GM12878 (cell line): ENCODE measurements around the gene MAMDC2. TPM values are rescaled to one million over a fixed set of nuclear protein-coding genes. Genes with fewer than 3 reads are reported as not detected.

Experiments
- ATAC-seq: fragments of 200-7000 bp; cut with Tn5 transposase; 3 replicates; pipeline ENCODE4 v1.9.1; 2020; ENCODE audit warnings: mild to moderate bottlenecking, moderate library complexity
- BruUV-seq: library from RNA; stranded (reverse); fragments of 400-500 nt; replicated peaks from 2 replicates; lab custom pipeline; 2021; lab: Mats Ljungman, UMichigan
- CTCF ChIA-PET: fragments of 300-600 bp; sonication (Branson Sonifier 250); formaldehyde crosslinking; extraction: SDS; loops from one replicate; lab custom pipeline; 2021; ENCODE audit warnings: inconsistent platforms; lab: Yijun Ruan, JAX
- POLR2A ChIA-PET: fragments of 350-600 bp; formaldehyde crosslinking; extraction: SDS; loops from one replicate; lab custom pipeline; 2021; ENCODE audit warnings: inconsistent platforms; lab: Charles Lee
- RAD21 ChIA-PET: fragments of 300-600 bp; sonication (Branson Sonifier 250); formaldehyde crosslinking; loops from one replicate; lab custom pipeline; 2023; ENCODE audit warnings: antibody characterized with exemption; ENCODE audit not compliant: unreplicated experiment; lab: Charles Lee
- SMC1A ChIA-PET: fragments of 300-600 bp; sonication (Branson Sonifier 250); formaldehyde crosslinking; loops from one replicate; lab custom pipeline; 2023; ENCODE audit not compliant: unreplicated experiment, uncharacterized antibody; lab: Charles Lee
- DNase-seq: peaks from one replicate; pipeline ENCODE4 v3.0.0-alpha.2; 2011; ENCODE audit warnings: low read depth, low spot score
- FAIRE-seq: peaks from 3 replicates; lab custom pipeline; 2011; peaks lifted over from hg19 to GRCh38; lab: Jason Lieb, UNC
- H2AFZ ChIP-seq: 2 replicates; pipeline ENCODE4 v1.6.0; 2011; ENCODE audit warnings: low read depth, low read length, control low read depth; ENCODE audit not compliant: control insufficient read depth
- H3K27ac ChIP-seq: 2 replicates; pipeline ENCODE4 v1.5.1; 2011; ENCODE audit warnings: control low read depth; ENCODE audit not compliant: control insufficient read depth, insufficient read depth
- H3K27me3 ChIP-seq, 2 experiments: replicated peaks in 1 of 2; 2 replicates each; pipeline versions ENCODE4 v1.6.0 to v1.6.1; 2011; ENCODE audit warnings: low read length in 1 of 2; ENCODE audit not compliant: control insufficient read depth in 2 of 2, insufficient read depth in 2 of 2
- H3K36me3 ChIP-seq, 2 experiments: 2 replicates each; pipeline ENCODE4 v1.5.1; 2011; ENCODE audit warnings: low read length in 1 of 2; ENCODE audit not compliant: control insufficient read depth in 2 of 2, insufficient read depth in 2 of 2
- H3K4me1 ChIP-seq: 2 replicates; pipeline ENCODE4 v1.6.1; 2011; ENCODE audit warnings: mild to moderate bottlenecking, low read length, moderate library complexity, mixed read lengths; ENCODE audit not compliant: control insufficient read depth, insufficient read depth
- H3K4me2 ChIP-seq: 2 replicates; pipeline ENCODE4 v1.6.0; 2011; ENCODE audit warnings: control low read depth; ENCODE audit not compliant: control insufficient read depth, insufficient read depth
- H3K4me3 ChIP-seq: fragments of 200-600 bp; sonication (generic); 2 replicates; pipeline ENCODE4 v1.5.1; 2016
- H3K79me2 ChIP-seq: 2 replicates; pipeline ENCODE4 v1.6.0; 2011; ENCODE audit warnings: low read length; ENCODE audit not compliant: control insufficient read depth, insufficient read depth
- H3K9ac ChIP-seq: 2 replicates; pipeline ENCODE4 v1.8.0; 2011; ENCODE audit warnings: low read length, control low read depth, mixed read lengths; ENCODE audit not compliant: control insufficient read depth, insufficient read depth
- H3K9me3 ChIP-seq: replicated peaks from 3 replicates; pipeline ENCODE4 v1.5.1; 2011; ENCODE audit warnings: mild to moderate bottlenecking, low read length; ENCODE audit not compliant: control insufficient read depth, insufficient read depth
- H4K20me1 ChIP-seq: 2 replicates; pipeline ENCODE4 v1.6.0; 2011; ENCODE audit not compliant: control insufficient read depth, insufficient read depth
- DPF2 ChIP-seq: fragments of 450-650 bp; IDR thresholded peaks from 2 replicates; pipeline ENCODE4 v1.6.1; 2017; ENCODE audit warnings: mild to moderate bottlenecking
- E4F1 ChIP-seq: fragments of 450-650 bp; IDR thresholded peaks from 2 replicates; pipeline ENCODE4 v1.6.1; 2018; ENCODE audit warnings: borderline replicate concordance, mild to moderate bottlenecking; ENCODE audit not compliant: partially characterized antibody
- IKZF1 ChIP-seq: fragments of 450-650 bp; conservative IDR thresholded peaks from 2 replicates; pipeline ENCODE4 v1.6.1; 2017; ENCODE audit warnings: antibody characterized with exemption, mild to moderate bottlenecking
- JUND ChIP-seq: IDR thresholded peaks from 2 replicates; pipeline ENCODE4 v1.6.1; 2012; ENCODE audit warnings: low read depth, mild to moderate bottlenecking, low read length, improper control_type of control experiment, moderate library complexity
- RELA ChIP-seq: fragments of 450-650 bp; IDR thresholded peaks from 2 replicates; pipeline ENCODE4 v1.8.0; 2014; ENCODE audit warnings: borderline replicate concordance; ENCODE audit not compliant: partially characterized antibody
- WGBS: methylation state at CpG from one replicate; pipeline ENCODE4 v1.1.6; 2016; ENCODE audit warnings: low lambda C conversion rate; ENCODE audit not compliant: insufficient replicate concordance, insufficient coverage; ENCODE audit errors: missing lambda C conversion rate; 5-methylcytosine and 5-hydroxymethylcytosine counted together
- in situ Hi-C: fragments of 300-500 bp; cut with MboI; formaldehyde crosslinking; loops from 9 replicates; pipeline ENCODE4 v1.14.3; 2018; ENCODE audit warnings: mixed read lengths
- intact Hi-C: fragments of 100-400 bp; cut with micrococcal nuclease; formaldehyde crosslinking; loops from one replicate; pipeline ENCODE4 v1.14.2; 2022; ENCODE audit not compliant: unreplicated experiment
- polyA plus RNA-seq, 11 experiments: library from polyadenylated mRNA; depleted of rRNA in 4 of 11; unstranded in 6 of 11; stranded (reverse) in 5 of 11; fragments of >200 nt; fragmentation: Nextera tagmentation in 4 of 11; fragmentation: Illumina TruSeq in 1 of 11; extraction: Ambion mirVana in 4 of 11; extraction: Trizol in 1 of 11; gene quantifications; 1 replicate in 1 of 11; 2 replicates in 10 of 11; pipeline versions ENCODE4 v1.2.1 to v1.2.3, GENCODE V29; 2011 to 2016; ENCODE audit warnings: inconsistent platforms in 2 of 11, missing spikeins in 2 of 11, low read depth in 1 of 11
- total RNA-seq, 4 experiments: library from RNA; depleted of rRNA in 3 of 4; stranded (reverse); fragments of >200 nt in 3 of 4; fragmentation: Illumina TruSeq in 1 of 4; extraction: Trizol in 1 of 4; gene quantifications; 2 replicates each; pipeline versions ENCODE4 v1.2.1 to v1.2.3, GENCODE V29; 2013 to 2021
- TF ChIP-seq, protein P1 (sequence below): fragments of 450-650 bp; conservative IDR thresholded peaks from 2 replicates; pipeline ENCODE4 v1.6.1; 2017; ENCODE audit warnings: mild to moderate bottlenecking, moderate library complexity
- TF ChIP-seq, protein P2 (sequence below): fragments of 450-650 bp; IDR thresholded peaks from 2 replicates; pipeline ENCODE4 v1.6.1; 2018; ENCODE audit warnings: mild to moderate bottlenecking, low read depth, moderate library complexity; ENCODE audit not compliant: partially characterized antibody

Gene MAMDC2
- total and polyA plus RNA-seq, 10 of the 15 experiments (the other 5 are each of a cell fraction or from before 2014, with no cell fraction given): 0.01 to 0.09 TPM; not detected in 8

GRCh38 chr9:70258692-70259511 is 215.3 kb downstream of the MAMDC2 start, which contains the start of gene SMC5 (continued):
- no peak for TF ChIP-seq E4F1
- TF ChIP-seq, protein P1, sequence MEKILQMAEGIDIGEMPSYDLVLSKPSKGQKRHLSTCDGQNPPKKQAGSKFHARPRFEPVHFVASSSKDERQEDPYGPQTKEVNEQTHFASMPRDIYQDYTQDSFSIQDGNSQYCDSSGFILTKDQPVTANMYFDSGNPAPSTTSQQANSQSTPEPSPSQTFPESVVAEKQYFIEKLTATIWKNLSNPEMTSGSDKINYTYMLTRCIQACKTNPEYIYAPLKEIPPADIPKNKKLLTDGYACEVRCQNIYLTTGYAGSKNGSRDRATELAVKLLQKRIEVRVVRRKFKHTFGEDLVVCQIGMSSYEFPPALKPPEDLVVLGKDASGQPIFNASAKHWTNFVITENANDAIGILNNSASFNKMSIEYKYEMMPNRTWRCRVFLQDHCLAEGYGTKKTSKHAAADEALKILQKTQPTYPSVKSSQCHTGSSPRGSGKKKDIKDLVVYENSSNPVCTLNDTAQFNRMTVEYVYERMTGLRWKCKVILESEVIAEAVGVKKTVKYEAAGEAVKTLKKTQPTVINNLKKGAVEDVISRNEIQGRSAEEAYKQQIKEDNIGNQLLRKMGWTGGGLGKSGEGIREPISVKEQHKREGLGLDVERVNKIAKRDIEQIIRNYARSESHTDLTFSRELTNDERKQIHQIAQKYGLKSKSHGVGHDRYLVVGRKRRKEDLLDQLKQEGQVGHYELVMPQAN: peak; percentile 79

DNA sequence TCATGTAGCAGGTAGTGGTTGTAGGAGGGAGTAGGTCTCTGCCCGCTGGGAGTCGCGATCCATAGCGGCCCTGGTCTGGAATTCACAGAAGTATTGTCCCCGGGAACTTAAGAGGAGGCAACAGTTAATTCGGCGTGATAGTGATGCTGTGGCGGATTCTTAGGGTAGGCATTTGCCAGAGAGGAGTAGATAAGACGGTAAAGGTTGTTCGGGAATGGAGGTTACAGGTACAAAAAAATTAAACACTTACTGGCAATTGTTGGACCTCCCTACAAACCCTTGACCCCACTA is 215.8 kb downstream of the MAMDC2 start:
- Histone ChIP-seq H3K4me1 (peaks cover 14% of the 10 kb centered on the region), H4K20me1 (no peaks in the 10 kb centered on the region), H3K4me2 (peak overlapping the region; percentile 23), H3K27me3 (no peaks in the 10 kb centered on the region), H3K9me3 (no peaks in the 10 kb centered on the region; the same call in 2 of the 3 replicates), H3K9ac (peak overlapping the region; percentile 98), H2AFZ (peak overlapping the region; percentile 96; the same call in 1 of the 2 replicates), H3K36me3 (0 out of 4 replicates have a peak, but pooled peaks cover 0 to 8% of the 10 kb centered on the region in 2 experiments), H3K79me2 (peaks cover 51% of the 10 kb centered on the region), H3K27ac (peak overlapping the region; percentile 93), H3K4me3 (peak overlapping the region; percentile 85)
- peak; percentile 12; the same call in 1 of the 2 replicates for TF ChIP-seq DPF2
- no peak for TF ChIP-seq JUND
- peak; percentile 10; the same call in 1 of the 2 replicates for TF ChIP-seq IKZF1
- TF ChIP-seq, protein P2, sequence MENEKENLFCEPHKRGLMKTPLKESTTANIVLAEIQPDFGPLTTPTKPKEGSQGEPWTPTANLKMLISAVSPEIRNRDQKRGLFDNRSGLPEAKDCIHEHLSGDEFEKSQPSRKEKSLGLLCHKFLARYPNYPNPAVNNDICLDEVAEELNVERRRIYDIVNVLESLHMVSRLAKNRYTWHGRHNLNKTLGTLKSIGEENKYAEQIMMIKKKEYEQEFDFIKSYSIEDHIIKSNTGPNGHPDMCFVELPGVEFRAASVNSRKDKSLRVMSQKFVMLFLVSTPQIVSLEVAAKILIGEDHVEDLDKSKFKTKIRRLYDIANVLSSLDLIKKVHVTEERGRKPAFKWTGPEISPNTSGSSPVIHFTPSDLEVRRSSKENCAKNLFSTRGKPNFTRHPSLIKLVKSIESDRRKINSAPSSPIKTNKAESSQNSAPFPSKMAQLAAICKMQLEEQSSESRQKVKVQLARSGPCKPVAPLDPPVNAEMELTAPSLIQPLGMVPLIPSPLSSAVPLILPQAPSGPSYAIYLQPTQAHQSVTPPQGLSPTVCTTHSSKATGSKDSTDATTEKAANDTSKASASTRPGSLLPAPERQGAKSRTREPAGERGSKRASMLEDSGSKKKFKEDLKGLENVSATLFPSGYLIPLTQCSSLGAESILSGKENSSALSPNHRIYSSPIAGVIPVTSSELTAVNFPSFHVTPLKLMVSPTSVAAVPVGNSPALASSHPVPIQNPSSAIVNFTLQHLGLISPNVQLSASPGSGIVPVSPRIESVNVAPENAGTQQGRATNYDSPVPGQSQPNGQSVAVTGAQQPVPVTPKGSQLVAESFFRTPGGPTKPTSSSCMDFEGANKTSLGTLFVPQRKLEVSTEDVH: no peak
- no peak for TF ChIP-seq RELA
- in situ Hi-C loops (loop anchor here (25.0 kb wide), 2 partner anchors 497 to 1653 kb away; partner anchors contain the start of genes ABHD17B, C9orf85 and PTAR1), intact Hi-C loops (no loop called here)
- ChIA-PET CTCF (no interaction called here), POLR2A (no interaction called here), SMC1A (no interaction called here), RAD21 (interaction anchor here (1.1 kb wide), 1 partner anchor 151 kb away, joined by 3 read pairs; no protein-coding TSS in a partner anchor)
- WGBS: 3% methylated on average over 10 of the region's 10 CpGs
- no peak for ATAC-seq
- BruUV-seq: TSS peak; percentile 69
- FAIRE-seq: no peak
- no peak for DNase-seq
